Epithelial cell of proximal tubule (primary cell): Measurements from ENCODE around the gene IDI1. TPM values are rescaled to one million over a fixed set of nuclear protein-coding genes. Genes with fewer than 3 reads are reported as not detected.

Experiments used
- DNase-seq: peaks from one replicate; pipeline ENCODE4 v3.0.0-alpha.2; 2011; ENCODE audit warnings: low read depth
- H3K4me3 ChIP-seq: 2 replicates; pipeline ENCODE4 v1.5.1; 2011; ENCODE audit warnings: low read depth, mild to moderate bottlenecking, low read length
- total RNA-seq: library from RNA; depleted of rRNA; stranded (reverse); fragments of >200 nt; gene quantifications from 2 replicates; pipeline ENCODE4 v1.2.3, GENCODE V29; 2015
- TF ChIP-seq, protein P1 (sequence below): conservative IDR thresholded peaks from 2 replicates; pipeline ENCODE4 v1.5.1; 2012; ENCODE audit warnings: low read depth, mild to moderate bottlenecking, low read length

IDI1 gene
- total RNA-seq, 1 donor from 2014 or later, result 40.7 TPM

DNA sequence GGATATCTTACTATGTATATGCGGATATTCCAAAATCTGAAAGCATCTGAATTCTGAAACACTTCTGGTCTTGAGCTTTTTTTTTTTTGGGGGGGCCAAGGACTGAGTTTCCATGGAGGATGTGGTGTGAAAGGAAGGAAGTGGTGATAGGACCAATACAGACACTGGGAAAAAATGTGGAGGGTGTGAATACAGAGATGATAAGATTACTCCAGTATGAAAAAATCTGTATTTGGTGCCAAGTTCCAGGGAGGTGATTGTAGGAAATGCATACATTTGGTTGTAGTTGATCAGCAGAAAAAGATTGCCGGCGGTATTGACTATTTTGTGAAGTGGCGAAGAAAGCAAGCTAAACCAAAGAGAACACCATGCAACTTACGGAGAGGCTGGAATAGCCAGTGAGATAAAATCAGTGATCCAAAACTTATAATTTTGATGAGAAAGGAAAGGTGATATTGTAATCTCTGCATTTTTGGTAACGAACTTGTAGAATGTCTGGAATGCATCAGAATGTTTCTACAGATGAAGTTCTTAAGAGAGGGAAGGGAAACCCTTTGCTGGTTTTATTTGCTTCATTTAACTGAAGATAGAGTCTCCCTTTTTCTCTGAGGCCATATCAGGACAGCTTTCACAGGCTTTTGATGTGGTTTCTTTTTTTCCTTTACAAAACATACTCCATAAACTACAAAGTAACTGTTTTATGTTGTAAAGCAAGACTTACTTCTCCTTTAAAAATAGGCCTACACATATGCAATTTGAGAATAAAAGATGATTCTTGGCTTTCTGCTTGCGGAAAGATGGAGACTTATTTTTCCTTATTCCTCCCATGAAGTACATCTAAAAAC, 13.2 kb upstream of the IDI1 start:
- no peak for DNase-seq
- no peak overlapping the region for H3K4me3 ChIP-seq
- TF ChIP-seq, protein P1, sequence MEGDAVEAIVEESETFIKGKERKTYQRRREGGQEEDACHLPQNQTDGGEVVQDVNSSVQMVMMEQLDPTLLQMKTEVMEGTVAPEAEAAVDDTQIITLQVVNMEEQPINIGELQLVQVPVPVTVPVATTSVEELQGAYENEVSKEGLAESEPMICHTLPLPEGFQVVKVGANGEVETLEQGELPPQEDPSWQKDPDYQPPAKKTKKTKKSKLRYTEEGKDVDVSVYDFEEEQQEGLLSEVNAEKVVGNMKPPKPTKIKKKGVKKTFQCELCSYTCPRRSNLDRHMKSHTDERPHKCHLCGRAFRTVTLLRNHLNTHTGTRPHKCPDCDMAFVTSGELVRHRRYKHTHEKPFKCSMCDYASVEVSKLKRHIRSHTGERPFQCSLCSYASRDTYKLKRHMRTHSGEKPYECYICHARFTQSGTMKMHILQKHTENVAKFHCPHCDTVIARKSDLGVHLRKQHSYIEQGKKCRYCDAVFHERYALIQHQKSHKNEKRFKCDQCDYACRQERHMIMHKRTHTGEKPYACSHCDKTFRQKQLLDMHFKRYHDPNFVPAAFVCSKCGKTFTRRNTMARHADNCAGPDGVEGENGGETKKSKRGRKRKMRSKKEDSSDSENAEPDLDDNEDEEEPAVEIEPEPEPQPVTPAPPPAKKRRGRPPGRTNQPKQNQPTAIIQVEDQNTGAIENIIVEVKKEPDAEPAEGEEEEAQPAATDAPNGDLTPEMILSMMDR, result no peak

DNA sequence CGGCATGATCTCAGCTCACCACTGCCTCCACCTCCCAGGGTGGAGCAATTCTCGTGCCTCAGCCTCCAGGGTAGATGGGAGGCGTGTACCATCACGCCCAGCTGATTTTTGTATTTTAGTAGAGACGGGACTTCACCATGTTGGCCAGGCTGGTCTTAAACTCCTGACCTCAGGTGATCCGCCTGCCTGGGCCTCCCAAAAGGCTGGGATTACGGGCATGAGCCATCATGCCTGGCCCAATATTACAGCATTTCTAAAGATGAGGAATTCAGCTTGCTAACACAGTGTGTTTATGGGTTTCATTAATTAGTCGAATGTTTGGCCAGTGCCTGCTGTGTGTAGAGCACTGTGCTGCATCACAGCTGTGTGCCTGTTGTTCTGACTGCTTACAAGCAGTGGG, 11.0 kb upstream of the IDI1 start:
- TF ChIP-seq, protein P1, result no peak
- no peak for DNase-seq
- H3K4me3 ChIP-seq, result no peak overlapping the region

GRCh38 chr10:1058017-1058416, 9.1 kb upstream of the IDI1 start:
- DNase-seq, result no peak
- H3K4me3 ChIP-seq, result peak overlapping the region; percentile 90
- TF ChIP-seq, protein P1, result no peak

- H3K4me3 ChIP-seq, result peak overlapping the region; percentile 90
- DNase-seq, result no peak
- TF ChIP-seq, protein P1, result no peak
Measured at GRCh38 chr10:1057106-1057657, 8.3 kb upstream of the IDI1 start.

DNA sequence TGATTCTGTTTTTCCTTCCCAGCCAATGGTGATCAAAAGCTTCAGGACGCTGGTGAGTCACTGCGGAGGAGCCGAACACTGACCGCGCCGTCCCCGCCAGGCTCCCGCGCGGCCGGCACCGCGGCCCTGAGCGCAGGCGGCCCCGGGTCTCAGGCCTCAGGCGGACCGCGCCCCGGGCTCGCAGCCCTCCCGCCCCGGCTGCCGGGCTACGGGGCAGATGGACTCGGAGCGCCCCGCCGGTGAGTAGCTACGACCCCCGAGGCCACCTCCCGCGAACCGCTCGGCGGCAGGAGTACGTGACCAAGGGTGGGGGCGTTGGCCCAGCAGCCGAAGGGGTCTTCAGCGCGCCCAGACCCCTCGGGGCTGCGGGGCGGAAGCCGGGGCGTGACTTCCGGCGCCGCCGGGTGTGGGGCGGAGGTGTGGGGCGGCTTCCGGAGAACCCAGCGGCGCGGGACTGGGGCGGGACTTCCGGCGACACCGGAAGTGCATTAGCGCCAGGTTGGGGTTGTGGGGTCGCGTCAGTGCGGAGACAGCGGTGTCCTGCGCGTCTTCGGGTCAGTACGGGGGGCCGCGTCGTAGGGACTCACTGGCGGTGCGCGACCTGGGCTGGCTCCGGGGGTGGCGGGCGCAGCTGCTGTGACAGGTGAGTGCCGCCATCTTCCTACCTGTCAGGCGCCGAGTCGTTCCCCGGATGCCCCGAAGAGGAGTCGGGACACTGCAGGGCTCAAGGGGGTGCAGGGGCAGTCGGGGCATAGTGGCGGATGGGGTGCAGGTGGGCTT, 7.6 kb upstream of the IDI1 start, which contains the start of gene WDR37:
Gene WDR37 (plus strand): TSS at position 60 of the 780 bp plus-strand sequence. CDS start 15,771 bp downstream, outside the sequence.
- TF ChIP-seq, protein P1, result no peak
- peak within 1 kb of the TSS; percentile 90 for H3K4me3 ChIP-seq
- no peak for DNase-seq

GRCh38 chr10:1054684-1055083, 5.8 kb upstream of the IDI1 start:
- no peak for DNase-seq
- TF ChIP-seq, protein P1, result no peak
- H3K4me3 ChIP-seq, result peak overlapping the region; percentile 90
